ENCODE measurements around the gene TBC1D4.

Gene TBC1D4

GRCh38 chr13:75482070-75482819 is at the start of gene TBC1D4:
TSS of gene TBC1D4 (minus strand) at chr13:75482169. CDS start at chr13:75481767, 402 bp downstream.
- DNase-seq: peak; percentile 40

- DNase-seq: no peak
These were observed 48.6 kb upstream of the TBC1D4 start for GRCh38 chr13:75530549-75530961.

GRCh38 chr13:75521956-75522355 is 40.0 kb upstream of the TBC1D4 start:
- no peak for DNase-seq

GRCh38 chr13:75518439-75519088 is 36.6 kb upstream of the TBC1D4 start:
- DNase-seq: no peak

GRCh38 chr13:75514080-75514995 is 32.4 kb upstream of the TBC1D4 start:
- DNase-seq: no peak

- DNase-seq: no peak
These were observed 31.3 kb upstream of the TBC1D4 start for GRCh38 chr13:75513271-75513670.

GRCh38 chr13:75512253-75512652 is 30.3 kb upstream of the TBC1D4 start:
- DNase-seq: no peak

- DNase-seq: no peak
These were observed 29.2 kb upstream of the TBC1D4 start for GRCh38 chr13:75511051-75511625.

- DNase-seq: no peak
These were observed 26.1 kb upstream of the TBC1D4 start for GRCh38 chr13:75508002-75508548.

- DNase-seq: no peak
These were observed 25.3 kb upstream of the TBC1D4 start for GRCh38 chr13:75507027-75508001.

GRCh38 chr13:75506018-75506417 is 24.0 kb upstream of the TBC1D4 start:
- no peak for DNase-seq

GRCh38 chr13:75505327-75505726 is 23.4 kb upstream of the TBC1D4 start:
- no peak for DNase-seq

GRCh38 chr13:75495938-75496337 is 14.0 kb upstream of the TBC1D4 start:
- DNase-seq: no peak

- no peak for DNase-seq
These were observed 12.5 kb upstream of the TBC1D4 start for GRCh38 chr13:75494491-75494890.

GRCh38 chr13:75493156-75493555 is 11.2 kb upstream of the TBC1D4 start:
- DNase-seq: no peak

- no peak for DNase-seq
These were observed 10.4 kb upstream of the TBC1D4 start for GRCh38 chr13:75492389-75492788.

GRCh38 chr13:75491376-75491775 is 9.4 kb upstream of the TBC1D4 start:
- no peak for DNase-seq

GRCh38 chr13:75489502-75490263 is 7.7 kb upstream of the TBC1D4 start:
- no peak for DNase-seq

- no peak for DNase-seq
These were observed 4.4 kb upstream of the TBC1D4 start for GRCh38 chr13:75486146-75487062.
